ENCODE data around the gene NUDCD3. TPM values are rescaled to one million over a fixed set of nuclear protein-coding genes. Genes with fewer than 3 reads are reported as not detected.

Gene NUDCD3
- total RNA-seq, 1 experiment from 2014 or later, result 117 TPM

DNA sequence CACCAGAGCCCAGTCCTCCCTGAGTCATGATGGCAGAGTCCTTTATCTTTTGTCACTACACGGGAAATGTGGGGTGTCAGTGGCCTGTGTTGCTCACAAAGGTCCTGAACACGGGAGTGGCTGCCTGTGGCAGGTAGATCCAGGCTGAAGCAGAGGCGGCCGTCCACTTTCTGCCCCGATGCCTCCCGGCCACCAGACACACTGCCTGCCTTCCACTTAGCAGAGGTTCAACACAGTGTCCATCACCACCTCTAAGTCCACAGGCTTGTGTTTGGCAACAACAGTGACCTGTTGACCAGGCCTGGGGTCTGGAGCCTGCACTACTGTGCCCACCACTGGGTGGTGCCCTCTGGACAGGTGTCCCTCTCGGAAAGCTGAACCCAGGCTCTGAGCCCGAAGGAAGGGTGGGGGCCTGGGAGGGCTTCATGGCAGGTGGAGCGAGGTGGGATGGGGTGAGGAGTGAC, 115.2 kb downstream of the NUDCD3 start:
- CTCF ChIA-PET, result interaction anchor here (0.6 kb wide), 1 partner anchor 51 kb away, joined by 3 read pairs; no protein-coding TSS in a partner anchor
- no peaks in the 10 kb centered on the region for H3K36me3 ChIP-seq (ENCODE audit: control insufficient read depth, insufficient read depth, low read length)
- no peaks in the 10 kb centered on the region for H3K4me1 ChIP-seq (ENCODE audit: control insufficient read depth, insufficient read depth, low read length)
- H3K27ac ChIP-seq (ENCODE audit: low read length), result no peak overlapping the region
- H3K9me3 ChIP-seq (ENCODE audit: control insufficient read depth, insufficient read depth, low read depth, low read length), result no peaks in the 10 kb centered on the region
- in situ Hi-C loops (cut with HindIII; ENCODE audit: low pct_unique_long_range_greater_than_20kb, low sequenced_read_pairs), result no loop called here
- intact Hi-C loops (cut with micrococcal nuclease; ENCODE audit: unreplicated experiment), result no loop called here
- no peaks in the 10 kb centered on the region for H3K27me3 ChIP-seq (ENCODE audit: control insufficient read depth, insufficient read depth, low read length)
- TF ChIP-seq SIN3A (IDR thresholded peaks at IDR 0.05; ENCODE audit: borderline replicate concordance, insufficient read depth, low read depth, low read length), result no peak
- TF ChIP-seq REST (IDR thresholded peaks at IDR 0.05; ENCODE audit: insufficient read depth in 1 of 2, low read depth in 2 of 2, low read length in 1 of 2), result no peak
- no peak for TF ChIP-seq TCF7L2 (IDR thresholded peaks at IDR 0.05; ENCODE audit: low read depth, low read length)
- no peak for TF ChIP-seq CTCF (IDR thresholded peaks at IDR 0.05)
- TF ChIP-seq POLR2AphosphoS5 (IDR thresholded peaks at IDR 0.05; ENCODE audit: low read depth, low read length), result no peak
- ATAC-seq, result peak; percentile 29; the same call in 1 of the 2 replicates
- POLR2A ChIA-PET, result no interaction called here
- BruUV-seq (replicated peaks), result no TSS peak
- no peak for DNase-seq (ENCODE audit: low read depth, low spot score)
- no peak overlapping the region for H3K4me3 ChIP-seq (ENCODE audit: low read depth in 2 of 2, low read length in 2 of 2)

DNA sequence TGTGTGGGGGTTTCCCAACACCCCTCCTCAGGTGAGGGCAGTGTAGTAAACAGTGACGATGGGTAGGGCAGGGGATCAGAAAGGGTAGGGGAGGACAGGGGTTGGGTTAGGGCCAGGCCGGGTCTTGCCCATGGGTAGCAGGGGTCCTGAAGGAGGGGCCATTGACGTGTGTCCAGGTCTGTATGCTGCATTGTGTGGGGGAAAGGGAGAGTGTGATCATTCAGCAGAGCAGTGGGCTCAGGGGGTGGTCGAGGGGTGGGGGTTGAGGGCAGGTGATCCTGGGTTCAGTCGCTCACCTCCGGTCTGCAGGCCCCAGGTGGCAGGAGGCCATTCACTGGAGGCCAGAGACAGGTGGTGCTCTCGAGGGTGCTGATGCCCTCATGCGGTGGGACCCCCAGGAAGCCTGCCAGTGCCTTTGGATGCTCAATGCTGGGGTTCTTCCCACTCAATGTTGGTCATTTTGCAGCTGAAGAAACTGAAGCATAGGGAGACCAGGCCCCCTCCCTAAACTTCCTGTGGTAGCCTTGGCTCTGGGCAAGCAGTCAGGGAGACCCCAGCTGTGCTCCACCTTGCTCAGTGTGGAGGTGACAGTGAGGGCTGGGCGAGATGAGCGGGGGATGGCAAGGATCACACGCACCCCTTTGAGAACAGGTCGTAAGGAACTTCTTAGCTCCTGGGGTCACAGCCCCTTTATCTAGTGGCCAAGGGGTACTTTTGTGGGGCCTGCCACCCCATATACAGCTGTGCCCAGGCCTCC, 116.3 kb downstream of the NUDCD3 start:
- Histone ChIP-seq H3K9me3 (ENCODE audit: control insufficient read depth, insufficient read depth, low read depth, low read length) (no peaks in the 10 kb centered on the region), H3K36me3 (ENCODE audit: control insufficient read depth, insufficient read depth, low read length) (no peaks in the 10 kb centered on the region), H3K27me3 (ENCODE audit: control insufficient read depth, insufficient read depth, low read length) (peaks cover 4% of the 10 kb centered on the region; the same call in 1 of the 2 replicates), H3K4me1 (ENCODE audit: control insufficient read depth, insufficient read depth, low read length) (no peaks in the 10 kb centered on the region), H3K27ac (ENCODE audit: low read length) (no peak overlapping the region), H3K4me3 (ENCODE audit: low read depth in 2 of 2, low read length in 2 of 2) (no peak overlapping the region)
- no TSS peak for BruUV-seq (replicated peaks)
- ChIA-PET POLR2A (no interaction called here), CTCF (no interaction called here)
- in situ Hi-C loops (cut with HindIII; ENCODE audit: low pct_unique_long_range_greater_than_20kb, low sequenced_read_pairs), result no loop called here
- ATAC-seq (no peak), DNase-seq (ENCODE audit: low read depth, low spot score) (no peak)
- TF ChIP-seq SIN3A (IDR thresholded peaks at IDR 0.05; ENCODE audit: borderline replicate concordance, insufficient read depth, low read depth, low read length) (no peak), POLR2AphosphoS5 (IDR thresholded peaks at IDR 0.05; ENCODE audit: low read depth, low read length) (no peak), REST (IDR thresholded peaks at IDR 0.05; ENCODE audit: insufficient read depth in 1 of 2, low read depth in 2 of 2, low read length in 1 of 2) (no peak), TCF7L2 (IDR thresholded peaks at IDR 0.05; ENCODE audit: low read depth, low read length) (no peak), CTCF (IDR thresholded peaks at IDR 0.05) (no peak)
- intact Hi-C loops (cut with micrococcal nuclease; ENCODE audit: unreplicated experiment), result no loop called here
